ENCODE results near the gene KANSL1L.
"Not testable (repeated sequence)": the region's sequence is repeated elsewhere in the genome, so short reads cannot be mapped to it uniquely, and the experiment has no call there.

The KANSL1L gene

GRCh38 chr2:210177769-210178168 lies 6.6 kb upstream of the KANSL1L start:
- DNase-seq (ENCODE audit: extremely low read depth, low read depth) = no peak
- no peak for TF ChIP-seq CTCF (IDR thresholded peaks at IDR 0.05; ENCODE audit: low read depth, low read length, missing control alignments)
- H3K4me3 ChIP-seq (replicated peaks; ENCODE audit: low read depth, low read length) = no peak overlapping the region

GRCh38 chr2:210177115-210177514 lies 5.9 kb upstream of the KANSL1L start:
- DNase-seq (ENCODE audit: extremely low read depth, low read depth); H3K4me3 ChIP-seq (replicated peaks; ENCODE audit: low read depth, low read length): not testable (repeated sequence)

- H3K4me3 ChIP-seq (replicated peaks; ENCODE audit: low read depth, low read length) = no peak overlapping the region
- no peak for DNase-seq (ENCODE audit: extremely low read depth, low read depth)
- no peak for TF ChIP-seq CTCF (IDR thresholded peaks at IDR 0.05; ENCODE audit: low read depth, low read length, missing control alignments)
These were observed 2.9 kb upstream of the KANSL1L start for GRCh38 chr2:210174086-210174485.

- TF ChIP-seq CTCF (IDR thresholded peaks at IDR 0.05; ENCODE audit: low read depth, low read length, missing control alignments) = no peak
- DNase-seq (ENCODE audit: extremely low read depth, low read depth) = no peak
- peak overlapping the region; percentile 60 for H3K4me3 ChIP-seq (replicated peaks; ENCODE audit: low read depth, low read length)
These were observed 988 bp upstream of the KANSL1L start for GRCh38 chr2:210172219-210172575.

GRCh38 chr2:210170446-210171303 lies 534 bp downstream of the KANSL1L start:
- no peak for TF ChIP-seq CTCF (IDR thresholded peaks at IDR 0.05; ENCODE audit: low read depth, low read length, missing control alignments)
- H3K4me3 ChIP-seq (replicated peaks; ENCODE audit: low read depth, low read length) = peak overlapping the region; percentile 60
- peak; percentile 84 for DNase-seq (ENCODE audit: extremely low read depth, low read depth)

- peak overlapping the region; percentile 60 for H3K4me3 ChIP-seq (replicated peaks; ENCODE audit: low read depth, low read length)
- no peak for DNase-seq (ENCODE audit: extremely low read depth, low read depth)
- TF ChIP-seq CTCF (IDR thresholded peaks at IDR 0.05; ENCODE audit: low read depth, low read length, missing control alignments) = no peak
These were observed 1.1 kb downstream of the KANSL1L start for GRCh38 chr2:210170196-210170445.

GRCh38 chr2:210169516-210170195 lies 1.6 kb downstream of the KANSL1L start:
- DNase-seq (ENCODE audit: extremely low read depth, low read depth) = peak; percentile 11
- TF ChIP-seq CTCF (IDR thresholded peaks at IDR 0.05; ENCODE audit: low read depth, low read length, missing control alignments) = no peak
- H3K4me3 ChIP-seq (replicated peaks; ENCODE audit: low read depth, low read length) = peak overlapping the region; percentile 60

Measured in HFF-Myc (cell line).